ENCODE results near the gene MRPS15. TPM values are rescaled to one million over a fixed set of nuclear protein-coding genes. Genes with fewer than 3 reads are reported as not detected.
"Not testable (repeated sequence)": the region's sequence is repeated elsewhere in the genome, so short reads cannot be mapped to it uniquely, and the experiment has no call there.

The MRPS15 gene
- total RNA-seq, 1 donor from 2014 or later = 70.9 TPM

- Mint-ChIP-seq H3K9me3 (ENCODE audit: unreplicated experiment) (peaks cover 3% of the 10 kb centered on the region), H3K36me3 (ENCODE audit: low read depth, unreplicated experiment) (no peaks in the 10 kb centered on the region), H3K4me1 (ENCODE audit: low read depth, unreplicated experiment) (no peaks in the 10 kb centered on the region), H3K27ac (ENCODE audit: unreplicated experiment) (no peak overlapping the region), H3K27me3 (ENCODE audit: low read depth, unreplicated experiment) (peaks cover 12% of the 10 kb centered on the region), H3K4me3 (ENCODE audit: unreplicated experiment) (no peak overlapping the region)
- no peak overlapping the region for H3K4me2 ChIP-seq (ENCODE audit: low read length)
- no peaks in the 10 kb centered on the region for H4K20me1 ChIP-seq (ENCODE audit: insufficient read depth, low read length)
- H2AFZ ChIP-seq (ENCODE audit: low read depth, low read length) = no peak overlapping the region
- TF ChIP-seq CTCF (IDR thresholded peaks at IDR 0.05; ENCODE audit: insufficient read depth, low read depth, low read length) = no peak
- no peak for TF ChIP-seq EZH2 (IDR thresholded peaks at IDR 0.05; ENCODE audit: insufficient read depth, low read length)
- no peak overlapping the region for H3K4me3 ChIP-seq (ENCODE audit: insufficient read depth, low read depth, low read length)
- no peaks in the 10 kb centered on the region for H3K79me2 ChIP-seq (ENCODE audit: insufficient read depth, low read length)
- no peaks in the 10 kb centered on the region for H3K27me3 ChIP-seq (ENCODE audit: insufficient read depth, low read length)
- DNase-seq (ENCODE audit: low read depth) = no peak
- no peaks in the 10 kb centered on the region for H3K4me1 ChIP-seq (ENCODE audit: insufficient read depth, low read length)
- H3K36me3 ChIP-seq (ENCODE audit: insufficient read depth, low read length) = no peaks in the 10 kb centered on the region
- no peak overlapping the region for H3K9ac ChIP-seq (ENCODE audit: low read length)
- H3K9me3 ChIP-seq (ENCODE audit: insufficient read depth, low read depth, low read length) = no peaks in the 10 kb centered on the region
- no peak for FAIRE-seq
- H3K27ac ChIP-seq (ENCODE audit: low read depth, low read length) = no peak overlapping the region
Observed at GRCh38 chr1:36492491-36492890, 28.3 kb upstream of the MRPS15 start.

DNA sequence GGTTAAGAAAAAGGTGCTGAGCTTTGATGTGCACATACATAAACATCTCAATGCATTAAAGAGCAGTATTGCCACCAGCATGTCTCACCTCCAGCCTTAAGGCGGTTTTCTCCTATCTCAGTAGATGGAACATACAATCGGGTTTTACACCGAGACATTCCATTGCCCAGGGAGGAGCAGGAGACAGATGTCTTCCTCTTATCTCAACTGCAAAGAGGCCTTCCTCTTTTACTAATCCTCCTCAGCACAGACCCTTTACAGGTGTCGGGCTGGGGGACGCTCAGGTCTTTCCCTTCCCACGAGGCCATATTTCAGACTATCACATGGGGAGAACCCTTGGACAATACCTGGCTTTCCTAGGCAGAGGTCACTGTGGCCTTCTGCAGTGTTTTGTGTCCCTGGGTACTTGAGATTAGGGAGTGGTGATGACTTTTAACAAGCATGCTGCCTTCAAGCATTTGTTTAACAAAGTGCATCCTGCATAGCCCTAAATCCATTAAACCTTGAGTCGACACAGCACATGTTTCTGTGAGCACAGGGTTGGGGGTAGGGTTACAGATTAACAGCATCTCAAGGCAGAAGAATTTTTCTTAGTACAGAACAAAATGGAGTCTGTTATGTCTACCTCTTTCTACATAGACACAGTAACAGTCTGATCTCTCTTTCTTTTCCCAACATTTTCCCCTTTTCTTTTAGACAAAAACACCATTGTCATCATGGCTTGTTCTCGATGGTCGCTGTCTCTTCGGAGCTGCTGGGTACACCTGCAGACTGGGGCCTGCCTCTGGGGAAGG lies 25.3 kb upstream of the MRPS15 start:
- not testable (repeated sequence) for H3K27ac Mint-ChIP-seq (ENCODE audit: unreplicated experiment); DNase-seq (ENCODE audit: low read depth)

GRCh38 chr1:36487906-36488305 lies 23.7 kb upstream of the MRPS15 start:
- FAIRE-seq = no peak
- no peaks in the 10 kb centered on the region for H3K4me1 Mint-ChIP-seq (ENCODE audit: low read depth, unreplicated experiment)
- no peaks in the 10 kb centered on the region for H3K36me3 Mint-ChIP-seq (ENCODE audit: low read depth, unreplicated experiment)
- Histone ChIP-seq H4K20me1 (ENCODE audit: insufficient read depth, low read length) (no peaks in the 10 kb centered on the region), H3K27ac (ENCODE audit: low read depth, low read length) (no peak overlapping the region), H3K9me3 (ENCODE audit: insufficient read depth, low read depth, low read length) (no peaks in the 10 kb centered on the region), H3K36me3 (ENCODE audit: insufficient read depth, low read length) (no peaks in the 10 kb centered on the region), H3K4me3 (ENCODE audit: insufficient read depth, low read depth, low read length) (no peak overlapping the region), H2AFZ (ENCODE audit: low read depth, low read length) (no peak overlapping the region), H3K4me2 (ENCODE audit: low read length) (no peak overlapping the region), H3K4me1 (ENCODE audit: insufficient read depth, low read length) (no peaks in the 10 kb centered on the region), H3K9ac (ENCODE audit: low read length) (no peak overlapping the region), H3K27me3 (ENCODE audit: insufficient read depth, low read length) (peaks cover 9% of the 10 kb centered on the region), H3K79me2 (ENCODE audit: insufficient read depth, low read length) (no peaks in the 10 kb centered on the region)
- no peak overlapping the region for H3K27ac Mint-ChIP-seq (ENCODE audit: unreplicated experiment)
- peaks cover 3% of the 10 kb centered on the region for H3K27me3 Mint-ChIP-seq (ENCODE audit: low read depth, unreplicated experiment)
- H3K9me3 Mint-ChIP-seq (ENCODE audit: unreplicated experiment) = no peaks in the 10 kb centered on the region
- no peak for DNase-seq (ENCODE audit: low read depth)
- no peak overlapping the region for H3K4me3 Mint-ChIP-seq (ENCODE audit: unreplicated experiment)
- TF ChIP-seq EZH2 (IDR thresholded peaks at IDR 0.05; ENCODE audit: insufficient read depth, low read length) = no peak
- no peak for TF ChIP-seq CTCF (IDR thresholded peaks at IDR 0.05; ENCODE audit: insufficient read depth, low read depth, low read length)

More for the DNA sequence above, 25.3 kb upstream of the MRPS15 start:
- not testable (repeated sequence) for H3K36me3 ChIP-seq (ENCODE audit: insufficient read depth, low read length); H3K4me1 ChIP-seq (ENCODE audit: insufficient read depth, low read length); H3K9me3 Mint-ChIP-seq (ENCODE audit: unreplicated experiment); FAIRE-seq; H4K20me1 ChIP-seq (ENCODE audit: insufficient read depth, low read length); H3K4me3 ChIP-seq (ENCODE audit: insufficient read depth, low read depth, low read length); H3K79me2 ChIP-seq (ENCODE audit: insufficient read depth, low read length); H3K27ac ChIP-seq (ENCODE audit: low read depth, low read length); H2AFZ ChIP-seq (ENCODE audit: low read depth, low read length); H3K27me3 ChIP-seq (ENCODE audit: insufficient read depth, low read length); H3K4me2 ChIP-seq (ENCODE audit: low read length); H3K36me3 Mint-ChIP-seq (ENCODE audit: low read depth, unreplicated experiment); H3K9me3 ChIP-seq (ENCODE audit: insufficient read depth, low read depth, low read length); H3K4me3 Mint-ChIP-seq (ENCODE audit: unreplicated experiment); H3K4me1 Mint-ChIP-seq (ENCODE audit: low read depth, unreplicated experiment); H3K9ac ChIP-seq (ENCODE audit: low read length)
- H3K27me3 Mint-ChIP-seq (ENCODE audit: low read depth, unreplicated experiment) = peaks cover 11% of the 10 kb centered on the region

DNA sequence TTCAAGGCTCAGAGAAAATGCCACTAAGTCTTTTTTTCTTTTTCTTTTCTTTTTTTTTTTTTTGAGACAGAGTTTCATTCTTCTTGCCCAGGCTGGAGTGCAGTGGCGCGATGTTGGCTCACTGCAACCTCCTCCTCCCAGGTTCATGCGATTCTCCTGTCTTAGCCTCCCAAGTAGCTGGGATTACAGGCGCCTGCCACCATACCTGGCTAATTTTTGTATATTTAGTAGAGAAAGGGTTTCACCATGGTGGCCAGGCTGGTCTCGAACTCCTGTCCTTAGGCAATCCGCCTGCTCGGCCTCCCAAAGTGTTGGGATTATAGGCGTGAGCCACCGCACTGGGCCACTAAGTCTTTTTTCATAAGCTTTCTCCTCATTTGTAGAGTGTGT lies 23.1 kb upstream of the MRPS15 start:
- H3K36me3 ChIP-seq (ENCODE audit: insufficient read depth, low read length); H3K4me3 Mint-ChIP-seq (ENCODE audit: unreplicated experiment); FAIRE-seq; H3K9me3 Mint-ChIP-seq (ENCODE audit: unreplicated experiment); H3K79me2 ChIP-seq (ENCODE audit: insufficient read depth, low read length); H3K4me3 ChIP-seq (ENCODE audit: insufficient read depth, low read depth, low read length); H3K27ac ChIP-seq (ENCODE audit: low read depth, low read length); H3K27me3 Mint-ChIP-seq (ENCODE audit: low read depth, unreplicated experiment); DNase-seq (ENCODE audit: low read depth); H3K27me3 ChIP-seq (ENCODE audit: insufficient read depth, low read length); H3K36me3 Mint-ChIP-seq (ENCODE audit: low read depth, unreplicated experiment); H3K9me3 ChIP-seq (ENCODE audit: insufficient read depth, low read depth, low read length); H3K4me2 ChIP-seq (ENCODE audit: low read length); H2AFZ ChIP-seq (ENCODE audit: low read depth, low read length); H3K9ac ChIP-seq (ENCODE audit: low read length); H4K20me1 ChIP-seq (ENCODE audit: insufficient read depth, low read length); H3K27ac Mint-ChIP-seq (ENCODE audit: unreplicated experiment); H3K4me1 ChIP-seq (ENCODE audit: insufficient read depth, low read length); H3K4me1 Mint-ChIP-seq (ENCODE audit: low read depth, unreplicated experiment): not testable (repeated sequence)
